ENCODE results near the gene MSX2.

GRCh38 chr5:174752121-174752520 lies 27.7 kb downstream of the MSX2 start:
- TF ChIP-seq POLR2A (IDR thresholded peaks at IDR 0.05) (no peak), CTCF (IDR thresholded peaks at IDR 0.05 in 4 of 5, conservative IDR thresholded peaks at IDR 0.05 in 1 of 5) (no peak)
